Muscle of leg (tissue), 16 donors: ENCODE data around the gene ZNF25. TPM values are rescaled to one million over a fixed set of nuclear protein-coding genes. Genes with fewer than 3 reads are reported as not detected.
"Not testable (repeated sequence)": the region's sequence is repeated elsewhere in the genome, so short reads cannot be mapped to it uniquely, and the experiment has no call there.

Source experiments
- DNase-seq: peaks from one replicate; pipeline ENCODE4 v3.0.0; 2013
- H3K27ac ChIP-seq: one replicate; pipeline ENCODE4 v1.5.1; 2013; ENCODE audit warnings: mild to moderate bottlenecking, low read length, control low read depth
- H3K27me3 ChIP-seq: one replicate; pipeline ENCODE4 v1.6.1; 2013; ENCODE audit warnings: low read length; ENCODE audit not compliant: control insufficient read depth, insufficient read depth
- H3K36me3 ChIP-seq: one replicate; pipeline ENCODE4 v1.6.1; 2013; ENCODE audit warnings: low read length; ENCODE audit not compliant: control insufficient read depth, insufficient read depth
- H3K4me1 ChIP-seq: one replicate; pipeline ENCODE4 v1.6.1; 2013; ENCODE audit warnings: low read length; ENCODE audit not compliant: control insufficient read depth, insufficient read depth
- H3K4me3 ChIP-seq: one replicate; pipeline ENCODE4 v1.5.1; 2013; ENCODE audit warnings: low read length, control low read depth
- H3K9me3 ChIP-seq: replicated peaks from 2 replicates; pipeline ENCODE4 v1.6.1; 2013; ENCODE audit warnings: low read depth, low read length; ENCODE audit not compliant: control insufficient read depth
- WGBS: methylation state at CpG from one replicate; pipeline ENCODE4 v1.1.5; 2013; ENCODE audit warnings: missing lambda C conversion rate; ENCODE audit not compliant: insufficient coverage; 5-methylcytosine and 5-hydroxymethylcytosine counted together
- long read RNA-seq, 11 donors: transcript quantifications; one replicate each; lab custom pipeline, GENCODE V29; 2026
- polyA plus RNA-seq, 8 donors: library from polyadenylated mRNA; unstranded; fragments of 120-200 nt; gene quantifications; one replicate each; pipeline versions ENCODE4 v1.2.1 to v1.2.3, GENCODE V29; 2013; ENCODE audit warnings: inconsistent platforms in 1 of 8, low replicate concordance in 1 of 8; ENCODE audit not compliant: insufficient read length in 8 of 8, insufficient read depth in 1 of 8
- total RNA-seq: library from RNA; stranded (reverse); fragments of 120-200 nt; gene quantifications from one replicate; pipeline ENCODE4 v1.2.4, GENCODE V29; 2013

ZNF25 gene
- total RNA-seq (15.6 TPM), polyA plus RNA-seq (10 to 100 TPM in 7 of 8 donors, 1 to 10 TPM in 1; 8.8 to 13.5 (median 11.6) TPM)
- long read RNA-seq, donor 1, full-length matches to known transcripts: 2 of 2 reads
- long read RNA-seq, donor 1, partial matches to known transcripts: 0 of 2 reads
- long read RNA-seq, donor 1, other reads (novel, unspliced or antisense): 0 of 2 reads
- long read RNA-seq, donor 2: 0 reads
- long read RNA-seq, donor 3, full-length matches to known transcripts: 2 of 2 reads
- long read RNA-seq, donor 3, partial matches to known transcripts: 0 of 2 reads
- long read RNA-seq, donor 3, other reads (novel, unspliced or antisense): 0 of 2 reads
- long read RNA-seq, donor 4: 0 reads
- long read RNA-seq, donor 5, full-length matches to known transcripts: 4 of 4 reads
- long read RNA-seq, donor 5, partial matches to known transcripts: 0 of 4 reads
- long read RNA-seq, donor 5, other reads (novel, unspliced or antisense): 0 of 4 reads
- long read RNA-seq, donor 6, full-length matches to known transcripts: 3 of 3 reads
- long read RNA-seq, donor 6, partial matches to known transcripts: 0 of 3 reads
- long read RNA-seq, donor 6, other reads (novel, unspliced or antisense): 0 of 3 reads
- long read RNA-seq, donor 7, full-length matches to known transcripts: 1 of 1 reads
- long read RNA-seq, donor 7, partial matches to known transcripts: 0 of 1 reads
- long read RNA-seq, donor 7, other reads (novel, unspliced or antisense): 0 of 1 reads
- long read RNA-seq, donor 8: 0 reads
- long read RNA-seq, donor 9, full-length matches to known transcripts: 2 of 2 reads
- long read RNA-seq, donor 9, partial matches to known transcripts: 0 of 2 reads
- long read RNA-seq, donor 9, other reads (novel, unspliced or antisense): 0 of 2 reads
- long read RNA-seq, donor 10, full-length matches to known transcripts: 4 of 4 reads
- long read RNA-seq, donor 10, partial matches to known transcripts: 0 of 4 reads
- long read RNA-seq, donor 10, other reads (novel, unspliced or antisense): 0 of 4 reads
- long read RNA-seq, donor 11, full-length matches to known transcripts: 3 of 3 reads
- long read RNA-seq, donor 11, partial matches to known transcripts: 0 of 3 reads
- long read RNA-seq, donor 11, other reads (novel, unspliced or antisense): 0 of 3 reads

DNA sequence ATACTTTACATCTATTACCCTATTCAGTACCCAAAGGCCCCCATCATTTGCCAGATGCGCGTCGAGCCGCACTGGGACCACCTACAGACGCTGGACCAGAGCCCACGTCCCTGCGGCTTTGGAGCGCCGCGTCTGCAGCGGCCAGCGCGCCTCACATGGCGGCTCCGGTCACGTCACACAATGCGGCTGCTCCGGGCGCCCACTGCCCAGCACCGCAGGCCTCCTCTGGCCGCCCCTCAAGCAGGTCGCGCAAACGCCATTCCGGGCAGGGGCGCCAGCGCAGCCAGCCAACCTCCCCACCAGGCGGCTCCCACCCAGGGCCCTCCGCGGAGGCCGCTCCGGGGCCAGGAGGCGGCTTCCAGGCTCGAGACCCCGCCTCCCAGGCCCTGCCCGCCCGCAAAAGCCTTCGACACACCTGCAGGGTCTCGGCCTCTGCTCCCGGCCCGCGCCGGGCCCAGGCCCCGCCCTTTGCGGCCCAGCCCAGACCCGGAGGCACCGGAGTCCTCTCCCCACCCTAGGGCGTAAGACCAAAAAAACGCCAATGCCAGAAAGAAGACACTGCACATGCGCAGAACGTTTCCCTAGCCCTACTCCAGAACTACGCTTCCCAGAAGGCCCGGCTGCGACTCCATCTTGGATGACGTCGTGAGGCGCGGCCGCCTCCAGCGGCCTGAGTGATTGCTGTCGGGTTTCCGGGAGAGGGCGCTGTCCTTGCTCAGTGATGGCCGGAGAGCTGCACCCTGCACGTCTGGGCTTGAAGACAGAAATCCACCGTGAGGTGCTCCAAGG is at the start of gene ZNF25:
Gene ZNF25 (minus strand): TSS at position 557 of the 789 bp plus-strand sequence. CDS start 4,925 bp downstream, outside the sequence.
- H3K36me3 ChIP-seq: no peaks in the 10 kb centered on the region
- H3K9me3 ChIP-seq: no peaks in the 10 kb centered on the region
- WGBS: under 1% methylated on average over 61 of the region's 66 CpGs
- peak within 1 kb of the TSS; percentile 89 for H3K27ac ChIP-seq
- H3K4me3 ChIP-seq: peak within 1 kb of the TSS; percentile 77
- no peaks in the 10 kb centered on the region for H3K27me3 ChIP-seq
- peak; percentile 99 for DNase-seq
- H3K4me1 ChIP-seq: peaks cover 4% of the 10 kb centered on the region

DNA sequence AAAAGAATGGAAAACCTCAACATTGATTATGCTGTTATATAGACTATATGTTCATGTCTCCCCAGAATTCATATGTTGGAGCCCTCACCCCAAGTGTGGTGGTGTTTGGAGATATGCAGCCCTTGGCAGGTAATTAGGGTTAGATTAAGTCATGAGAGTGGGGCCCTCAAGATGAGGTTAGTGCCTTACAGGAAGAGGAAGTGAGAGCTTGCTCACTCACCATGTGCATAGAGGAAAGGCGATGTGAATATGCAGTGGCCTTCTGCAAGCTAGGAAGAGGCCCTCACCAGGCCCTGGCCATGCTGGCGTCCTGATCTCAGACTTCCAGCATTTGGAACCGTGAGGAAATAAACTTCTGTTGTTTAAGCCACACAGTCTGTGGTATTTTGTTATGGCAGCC is 48.8 kb upstream of the ZNF25 start:
- DNase-seq: no peak
- WGBS: 86% methylated on average over 2 of the region's 3 CpGs

DNA sequence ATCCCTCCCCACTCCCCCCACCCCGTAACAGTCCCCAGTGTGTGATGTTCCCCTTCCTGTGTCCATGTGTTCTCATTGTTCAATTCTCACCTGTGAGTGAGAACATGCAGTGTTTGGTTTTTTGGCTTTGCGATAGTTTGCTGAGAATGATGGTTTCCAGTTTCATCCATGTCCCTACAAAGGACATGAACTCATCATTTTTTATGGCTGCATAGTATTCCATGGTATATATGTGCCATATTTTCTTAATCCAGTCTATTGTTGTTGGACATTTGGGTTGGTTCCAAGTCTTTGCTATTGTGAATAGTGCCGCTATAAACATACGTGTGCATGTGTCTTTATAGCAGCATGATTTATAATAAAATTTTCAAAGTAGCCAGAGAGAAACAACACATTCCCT is 42.7 kb upstream of the ZNF25 start:
- peaks cover 24% of the 10 kb centered on the region for H3K36me3 ChIP-seq
- not testable (repeated sequence) for H3K27me3 ChIP-seq, H3K4me1 ChIP-seq, H3K27ac ChIP-seq, H3K9me3 ChIP-seq, DNase-seq, H3K4me3 ChIP-seq
- WGBS: no CpG with 5 or more reads among the region's 4 CpGs

More for the DNA sequence above, 48.8 kb upstream of the ZNF25 start:
- no peaks in the 10 kb centered on the region for H3K9me3 ChIP-seq
- H3K36me3 ChIP-seq: peaks cover 16% of the 10 kb centered on the region
- no peak overlapping the region for H3K27ac ChIP-seq
- H3K4me1 ChIP-seq: no peaks in the 10 kb centered on the region
- no peaks in the 10 kb centered on the region for H3K27me3 ChIP-seq
- H3K4me3 ChIP-seq: no peak overlapping the region

DNA sequence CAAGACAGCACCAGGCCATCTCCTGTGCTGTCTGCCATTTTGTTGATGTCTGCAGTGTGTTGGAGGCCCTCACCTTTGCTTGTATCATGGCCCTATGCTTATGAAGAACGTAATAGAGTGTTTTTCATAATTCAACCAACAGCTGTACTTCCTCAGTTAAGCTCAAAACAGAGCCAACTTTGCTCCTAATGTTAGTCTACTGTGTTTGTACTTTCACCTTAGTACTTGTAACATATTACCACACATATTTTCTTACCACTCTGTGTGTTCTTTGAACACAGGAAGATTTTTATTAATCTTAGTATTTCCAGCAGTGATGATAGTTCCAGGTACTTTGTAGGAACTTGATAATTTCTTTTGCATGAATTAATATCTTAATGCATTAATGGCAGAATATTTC is 39.9 kb upstream of the ZNF25 start:
- no peak overlapping the region for H3K4me3 ChIP-seq
- DNase-seq: no peak
- WGBS: no CpG with 5 or more reads among the region's 1 CpG
- H3K27ac ChIP-seq: no peak overlapping the region
- no peaks in the 10 kb centered on the region for H3K9me3 ChIP-seq
- no peaks in the 10 kb centered on the region for H3K27me3 ChIP-seq
- peaks cover 24% of the 10 kb centered on the region for H3K36me3 ChIP-seq
- peaks cover under 1% of the 10 kb centered on the region for H3K4me1 ChIP-seq

DNA sequence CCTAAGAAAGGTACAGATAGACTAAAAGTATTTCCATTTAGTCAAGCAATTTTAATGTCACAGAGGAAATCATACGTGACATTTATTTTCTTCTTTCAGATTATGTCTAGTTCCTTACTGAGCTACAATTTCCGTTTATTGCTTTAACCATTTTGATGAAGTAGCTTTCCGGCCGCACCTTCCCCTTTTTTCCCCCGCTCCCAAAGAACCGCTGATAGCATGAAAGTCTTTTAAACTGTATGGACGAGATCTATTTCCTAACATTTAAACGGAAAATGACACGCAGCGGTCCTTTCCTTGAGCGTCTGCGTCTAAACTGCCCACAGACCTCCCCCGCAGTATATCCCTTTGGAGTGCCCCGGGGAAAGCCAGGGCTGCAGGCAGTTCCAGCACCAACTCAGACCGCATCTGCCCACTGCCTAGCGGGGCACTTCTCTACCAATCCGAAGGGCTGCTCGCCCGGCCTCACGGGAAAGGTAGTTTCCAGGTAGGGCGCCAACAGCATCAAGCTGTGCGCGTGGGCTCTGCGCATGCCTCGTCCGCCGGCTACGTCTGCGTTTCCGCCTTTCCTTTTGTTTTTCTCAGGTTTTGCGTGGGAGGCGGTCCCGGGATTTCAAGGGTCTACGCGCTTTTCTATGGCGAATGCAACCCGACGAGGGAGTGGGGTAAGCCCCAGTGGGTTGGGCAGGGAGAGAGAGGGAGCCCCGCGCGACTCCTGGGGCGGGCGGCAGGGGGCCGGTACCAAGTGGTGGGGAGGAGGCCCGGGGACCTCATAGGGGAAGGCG is 33.9 kb upstream of the ZNF25 start, which contains the start of gene ZNF33A:
Gene ZNF33A (plus strand): TSS at position 557 of the 785 bp plus-strand sequence. CDS start 1,667 bp downstream, outside the sequence.
- H3K4me1 ChIP-seq: peaks cover 2% of the 10 kb centered on the region
- peak within 1 kb of the TSS; percentile 98 for H3K27ac ChIP-seq
- H3K9me3 ChIP-seq: no peaks in the 10 kb centered on the region
- peak within 1 kb of the TSS; percentile 79 for H3K4me3 ChIP-seq
- peak; percentile 96 for DNase-seq
- WGBS: 0% methylated on average over 37 of the region's 46 CpGs
- H3K36me3 ChIP-seq: peaks cover 5% of the 10 kb centered on the region
- no peaks in the 10 kb centered on the region for H3K27me3 ChIP-seq

DNA sequence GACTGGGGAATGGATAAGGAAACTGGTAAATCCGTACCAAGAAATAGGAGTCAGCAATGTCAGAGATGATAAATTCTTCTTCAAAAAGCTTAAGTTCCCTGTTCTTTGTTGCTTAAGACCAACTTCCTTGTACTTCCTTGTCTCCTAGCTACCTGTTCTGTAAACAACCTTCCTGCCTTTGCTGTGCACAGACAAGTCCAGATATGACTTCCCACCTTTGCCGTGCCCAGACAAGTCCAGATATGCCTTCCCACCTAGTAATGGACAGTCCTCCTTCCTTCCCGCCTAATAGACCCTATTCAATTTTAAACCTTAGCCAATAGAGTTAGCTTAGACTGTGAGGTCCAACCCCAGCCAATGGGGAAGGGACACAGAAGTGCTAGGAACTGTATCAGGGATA is 31.5 kb upstream of the ZNF25 start:
- no peak overlapping the region for H3K4me3 ChIP-seq
- H3K4me1 ChIP-seq: peaks cover 2% of the 10 kb centered on the region
- no peaks in the 10 kb centered on the region for H3K9me3 ChIP-seq
- no peak for DNase-seq
- no peaks in the 10 kb centered on the region for H3K36me3 ChIP-seq
- H3K27me3 ChIP-seq: no peaks in the 10 kb centered on the region
- 67% methylated on average over 1 of the region's 3 CpGs for WGBS
- no peak overlapping the region for H3K27ac ChIP-seq

DNA sequence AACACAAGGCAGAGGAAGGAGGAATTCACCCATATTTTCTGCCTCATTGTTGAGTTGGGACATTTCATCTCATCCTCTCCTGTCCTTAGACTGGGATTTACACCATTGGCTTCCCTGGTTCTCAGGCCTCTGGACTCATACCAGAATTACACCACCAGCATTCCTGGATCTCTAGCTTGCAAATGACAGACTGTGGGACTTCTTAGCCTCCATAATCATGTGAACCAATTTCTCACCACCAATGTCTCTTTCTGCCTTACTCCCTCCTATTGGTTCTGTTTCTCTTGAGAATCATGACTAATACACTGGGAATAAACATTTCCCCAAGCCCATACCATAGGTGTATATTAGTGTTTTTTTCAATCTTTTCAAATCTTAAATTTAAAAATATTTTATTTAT is 31.1 kb upstream of the ZNF25 start:
- Histone ChIP-seq H3K4me1 (peaks cover 2% of the 10 kb centered on the region), H3K4me3 (no peak overlapping the region), H3K36me3 (no peaks in the 10 kb centered on the region), H3K27me3 (no peaks in the 10 kb centered on the region), H3K9me3 (no peaks in the 10 kb centered on the region), H3K27ac (no peak overlapping the region)
- no peak for DNase-seq

DNA sequence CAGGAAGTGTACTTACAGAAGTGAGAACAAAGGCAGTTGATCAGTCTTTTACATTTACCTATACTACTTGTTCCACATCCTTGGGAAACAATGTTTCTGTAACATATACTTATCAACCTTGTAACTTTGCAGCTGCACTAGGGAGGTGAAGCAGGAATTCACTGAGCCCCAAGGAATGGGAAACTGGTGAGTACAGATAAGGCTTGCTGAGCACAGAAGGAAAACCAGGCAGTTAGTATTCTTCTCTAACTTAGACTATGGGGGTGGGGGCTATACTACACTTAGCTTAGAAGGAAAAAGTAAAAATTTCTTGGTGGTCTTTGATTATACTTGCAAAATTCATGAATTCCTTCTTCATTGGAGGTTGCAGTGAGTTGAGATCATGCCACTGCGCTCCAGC is 27.1 kb upstream of the ZNF25 start:
- no peaks in the 10 kb centered on the region for H3K36me3 ChIP-seq
- no CpG with 5 or more reads among the region's 1 CpG for WGBS

DNA sequence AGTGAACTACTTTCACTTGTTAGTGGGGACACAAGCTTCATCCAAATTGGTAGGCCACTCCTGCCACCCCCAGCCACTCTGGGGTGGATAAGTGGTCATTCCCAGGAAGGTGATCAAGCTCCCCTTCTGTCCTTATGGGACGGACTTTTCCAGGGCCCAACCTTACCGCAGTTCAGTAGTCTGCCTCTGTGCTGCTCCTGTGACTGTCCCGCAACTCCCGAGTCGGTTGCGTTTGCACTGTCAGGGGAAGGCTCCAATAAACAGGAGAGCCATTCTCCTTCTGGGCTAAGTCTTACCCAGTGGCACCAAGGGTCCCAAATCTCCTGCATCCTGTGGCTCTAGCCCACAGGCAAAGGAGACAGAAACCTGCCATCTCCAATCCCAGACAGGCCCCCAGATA is 26.6 kb upstream of the ZNF25 start:
- Histone ChIP-seq H3K27ac (no peak overlapping the region), H3K27me3 (no peaks in the 10 kb centered on the region), H3K9me3 (no peaks in the 10 kb centered on the region), H3K36me3 (no peaks in the 10 kb centered on the region), H3K4me3 (no peak overlapping the region), H3K4me1 (no peaks in the 10 kb centered on the region)
- no peak for DNase-seq
- WGBS: 90% methylated on average over 6 of the region's 6 CpGs

More for the DNA sequence above, 27.1 kb upstream of the ZNF25 start:
- Histone ChIP-seq H3K9me3 (no peaks in the 10 kb centered on the region), H3K27me3 (no peaks in the 10 kb centered on the region), H3K4me3 (no peak overlapping the region), H3K27ac (no peak overlapping the region), H3K4me1 (no peaks in the 10 kb centered on the region)
- no peak for DNase-seq
